GM06990 (cell line): Measurements from ENCODE around the gene SLC44A1.

Source experiments
- DNase-seq: peaks from one replicate; pipeline ENCODE4 v3.0.0-alpha.2; 2011; ENCODE audit not compliant: insufficient read length; ENCODE audit errors: extremely low read depth
- H3K27me3 ChIP-seq: replicated peaks from 2 replicates; pipeline ENCODE4 v1.6.0; 2011; ENCODE audit warnings: low read length; ENCODE audit not compliant: control insufficient read depth, insufficient read depth
- H3K36me3 ChIP-seq: 2 replicates; pipeline ENCODE4 v1.5.1; 2011; ENCODE audit warnings: low read length; ENCODE audit not compliant: control insufficient read depth, insufficient read depth
- H3K4me3 ChIP-seq: replicated peaks from 2 replicates; pipeline ENCODE4 v1.5.1; 2011; ENCODE audit warnings: low read depth, mild to moderate bottlenecking, control low read depth, low read length
- TF ChIP-seq, protein P1 (sequence below): IDR thresholded peaks from 2 replicates; pipeline ENCODE4 v1.5.1; 2011; ENCODE audit warnings: low read length, control low read depth, mild to moderate bottlenecking, inconsistent platforms; ENCODE audit not compliant: insufficient read depth, poor library complexity, severe bottlenecking

Gene SLC44A1

DNA sequence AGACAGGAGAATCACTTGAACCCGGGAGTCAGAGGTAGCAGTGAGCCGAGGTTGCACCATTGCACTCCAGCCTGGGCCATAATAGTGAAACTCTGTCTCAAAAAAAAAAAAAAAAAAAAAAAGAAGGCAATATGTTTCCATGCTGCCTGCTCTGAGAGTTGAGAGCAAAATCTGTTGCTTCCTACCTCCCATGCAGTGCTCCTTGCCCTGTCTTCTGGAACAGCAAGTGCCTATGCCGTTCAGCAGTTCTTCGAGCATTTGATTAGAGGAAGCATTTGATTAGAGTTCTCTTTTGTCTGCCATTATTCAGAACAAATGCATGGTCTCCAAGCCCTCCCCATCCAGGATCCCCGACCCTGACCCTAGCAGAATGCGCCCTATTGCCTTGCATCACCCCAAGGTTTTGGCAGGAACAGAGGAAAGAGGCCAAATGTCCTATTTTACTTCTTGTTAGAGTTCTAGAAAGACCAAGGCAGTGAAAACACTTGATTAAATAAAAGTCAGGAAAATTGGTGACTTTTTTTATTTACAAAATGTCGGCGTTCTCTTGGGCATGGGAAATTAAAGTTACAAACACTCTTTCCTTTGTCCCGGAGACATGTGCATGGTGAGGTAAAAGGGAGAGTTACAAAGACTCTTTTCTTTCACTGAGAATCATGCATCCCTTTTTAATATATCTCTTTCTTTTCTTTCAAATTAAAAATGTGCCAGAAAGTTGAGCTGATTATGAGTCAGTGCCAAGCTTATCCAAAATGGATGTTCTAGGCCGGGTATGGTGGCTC lies 175.6 kb downstream of the SLC44A1 start:
- Histone ChIP-seq H3K4me3 (no peak overlapping the region), H3K27me3 (no peaks in the 10 kb centered on the region), H3K36me3 (no peaks in the 10 kb centered on the region)
- TF ChIP-seq, protein P1, sequence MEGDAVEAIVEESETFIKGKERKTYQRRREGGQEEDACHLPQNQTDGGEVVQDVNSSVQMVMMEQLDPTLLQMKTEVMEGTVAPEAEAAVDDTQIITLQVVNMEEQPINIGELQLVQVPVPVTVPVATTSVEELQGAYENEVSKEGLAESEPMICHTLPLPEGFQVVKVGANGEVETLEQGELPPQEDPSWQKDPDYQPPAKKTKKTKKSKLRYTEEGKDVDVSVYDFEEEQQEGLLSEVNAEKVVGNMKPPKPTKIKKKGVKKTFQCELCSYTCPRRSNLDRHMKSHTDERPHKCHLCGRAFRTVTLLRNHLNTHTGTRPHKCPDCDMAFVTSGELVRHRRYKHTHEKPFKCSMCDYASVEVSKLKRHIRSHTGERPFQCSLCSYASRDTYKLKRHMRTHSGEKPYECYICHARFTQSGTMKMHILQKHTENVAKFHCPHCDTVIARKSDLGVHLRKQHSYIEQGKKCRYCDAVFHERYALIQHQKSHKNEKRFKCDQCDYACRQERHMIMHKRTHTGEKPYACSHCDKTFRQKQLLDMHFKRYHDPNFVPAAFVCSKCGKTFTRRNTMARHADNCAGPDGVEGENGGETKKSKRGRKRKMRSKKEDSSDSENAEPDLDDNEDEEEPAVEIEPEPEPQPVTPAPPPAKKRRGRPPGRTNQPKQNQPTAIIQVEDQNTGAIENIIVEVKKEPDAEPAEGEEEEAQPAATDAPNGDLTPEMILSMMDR: no peak
- DNase-seq: no peak

DNA sequence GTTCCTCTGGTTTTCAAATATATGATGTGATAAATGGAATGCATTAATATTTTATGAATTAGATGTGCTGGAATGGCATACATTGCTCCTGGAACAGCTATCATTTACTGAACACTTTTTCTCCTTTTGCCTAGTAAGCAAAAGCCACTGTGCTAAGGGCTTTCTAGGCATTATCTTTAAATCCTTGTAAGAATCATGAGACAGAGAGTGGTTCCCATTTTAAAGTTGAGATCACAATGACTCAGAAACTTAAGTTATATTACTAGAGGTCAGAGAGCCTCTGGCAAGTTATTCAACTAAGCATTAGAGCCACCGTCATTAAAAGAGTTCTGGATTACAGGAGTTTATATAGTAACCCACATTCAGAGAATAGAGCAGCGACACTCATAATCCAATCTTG lies 176.7 kb downstream of the SLC44A1 start:
- no peaks in the 10 kb centered on the region for H3K36me3 ChIP-seq
- H3K27me3 ChIP-seq: no peaks in the 10 kb centered on the region
- no peak overlapping the region for H3K4me3 ChIP-seq
- TF ChIP-seq, protein P1: no peak
- DNase-seq: no peak

DNA sequence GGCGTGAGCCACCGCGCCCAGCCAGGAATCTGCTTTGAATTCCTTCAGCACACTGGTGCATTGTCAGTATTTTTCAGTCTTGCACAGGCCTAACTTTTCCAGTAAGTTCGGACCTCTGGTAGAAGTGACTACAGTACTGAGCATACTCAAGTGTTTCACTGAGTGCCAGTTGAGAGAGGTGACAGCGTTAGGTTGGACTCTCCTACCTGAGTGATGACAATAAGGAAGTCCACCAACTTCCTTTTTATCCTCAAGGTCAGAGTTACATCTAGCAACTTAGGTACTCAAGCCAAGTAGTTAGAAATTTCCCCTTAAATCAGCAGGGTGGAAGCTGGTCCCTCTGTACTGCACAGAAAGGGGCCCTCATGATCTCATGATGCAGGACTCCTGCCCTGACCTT lies 177.4 kb downstream of the SLC44A1 start:
- Histone ChIP-seq H3K4me3 (no peak overlapping the region), H3K36me3 (no peaks in the 10 kb centered on the region), H3K27me3 (no peaks in the 10 kb centered on the region)
- DNase-seq: no peak
- TF ChIP-seq, protein P1: no peak

- Histone ChIP-seq H3K36me3 (no peaks in the 10 kb centered on the region), H3K4me3 (no peak overlapping the region), H3K27me3 (no peaks in the 10 kb centered on the region)
- TF ChIP-seq, protein P1: peak; percentile 46
- DNase-seq: no peak
These were observed 181.5 kb downstream of the SLC44A1 start for GRCh38 chr9:105425816-105426433.

DNA sequence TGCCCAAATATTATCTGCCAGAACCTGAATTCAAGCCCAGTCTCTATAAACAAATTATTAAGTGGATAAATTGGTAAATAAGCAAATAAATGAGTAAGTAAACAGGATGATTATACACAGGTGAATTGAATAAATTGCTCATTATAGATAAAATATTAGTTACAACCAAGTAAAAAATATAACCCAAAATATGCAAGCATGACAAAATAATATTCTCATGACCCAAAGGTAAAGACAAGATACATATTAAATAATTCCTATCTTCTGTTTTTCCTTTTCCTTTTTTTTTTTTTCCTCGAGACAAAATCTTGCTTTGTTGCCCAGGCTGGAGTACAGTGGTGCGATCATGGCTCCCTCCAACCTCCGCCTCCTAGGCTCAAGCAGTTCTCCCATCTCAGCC lies 182.2 kb downstream of the SLC44A1 start:
- TF ChIP-seq, protein P1: no peak
- DNase-seq: no peak
- H3K36me3 ChIP-seq: no peaks in the 10 kb centered on the region
- no peak overlapping the region for H3K4me3 ChIP-seq
- H3K27me3 ChIP-seq: no peaks in the 10 kb centered on the region
